ENCODE data around the gene SIM1.

- no peak for TF ChIP-seq CTCF (conservative IDR thresholded peaks at IDR 0.05; ENCODE audit: low read depth, low read length)
- no peak for TF ChIP-seq EZH2 (IDR thresholded peaks at IDR 0.05; ENCODE audit: borderline replicate concordance, low read depth, low read length, poor library complexity, severe bottlenecking)
These were observed 98.3 kb downstream of the SIM1 start for GRCh38 chr6:100366419-100366818.

All from A673 (cell line).